Lower leg skin (tissue), 3 donors: ENCODE results near the gene DBNL.

Experiments used
- CTCF ChIP-seq, 3 donors: fragments of 450-650 bp; IDR thresholded peaks; one replicate each; pipeline ENCODE4 v1.5.1; 2016; ENCODE audit warnings: antibody characterized with exemption in 3 of 3, mild to moderate bottlenecking in 3 of 3, moderate library complexity in 2 of 3
- POLR2A ChIP-seq, 2 donors: fragments of 450-650 bp; IDR thresholded peaks; one replicate each; pipeline ENCODE4 v1.6.1; 2016 to 2017; ENCODE audit warnings: antibody characterized with exemption in 2 of 2, mild to moderate bottlenecking in 1 of 2, moderate library complexity in 1 of 2

GRCh38 chr7:44078521-44078920, 34.0 kb downstream of the DBNL start:
- TF ChIP-seq POLR2A (IDR thresholded peaks at IDR 0.05) (no peak), CTCF (IDR thresholded peaks at IDR 0.05) (no peak)
